Body of pancreas (tissue), 4 donors: ENCODE data around the gene KRT83.

Experiments used
- CTCF ChIP-seq, 7 experiments: fragments of 450-650 bp in 4 of 7; fragments of 200-600 bp in 3 of 7; sonication (generic) in 3 of 7; IDR thresholded peaks; one replicate each; pipeline ENCODE4 v1.5.1; 2016 to 2019; ENCODE audit warnings: antibody characterized with exemption in 7 of 7
- POLR2A ChIP-seq, 3 donors: fragments of 450-650 bp; IDR thresholded peaks; one replicate each; pipeline ENCODE4 v1.6.1; 2016; ENCODE audit warnings: antibody characterized with exemption in 3 of 3, mild to moderate bottlenecking in 2 of 3

GRCh38 chr12:52335598-52336262 is 14.5 kb upstream of the KRT83 start:
- TF ChIP-seq CTCF (IDR thresholded peaks at IDR 0.05) (no peak), POLR2A (IDR thresholded peaks at IDR 0.05) (no peak)
